HG03159 (cell line): ENCODE results near the gene SLC25A46.
"Not testable (repeated sequence)": the region's sequence is repeated elsewhere in the genome, so short reads cannot be mapped to it uniquely, and the experiment has no call there.

Source experiments
- ATAC-seq: cut with Tn5 transposase; IDR thresholded peaks from one replicate; pipeline ENCODE4 v1.9.1; 2021; ENCODE audit warnings: mild to moderate bottlenecking, moderate library complexity; ENCODE audit not compliant: unreplicated experiment

SLC25A46 gene

GRCh38 chr5:110754181-110754580, 15.4 kb downstream of the SLC25A46 start:
- ATAC-seq, result no peak

- ATAC-seq, result no peak
Measured at GRCh38 chr5:110757118-110757729, 18.4 kb downstream of the SLC25A46 start.

- no peak for ATAC-seq
Measured at GRCh38 chr5:110760158-110760557, 21.4 kb downstream of the SLC25A46 start.

- no peak for ATAC-seq
Measured at GRCh38 chr5:110768138-110768860, 29.5 kb downstream of the SLC25A46 start.

- ATAC-seq, result no peak
Measured at GRCh38 chr5:110769000-110769681, 30.3 kb downstream of the SLC25A46 start.

GRCh38 chr5:110770286-110770685, 31.5 kb downstream of the SLC25A46 start:
- no peak for ATAC-seq

- no peak for ATAC-seq
Measured at GRCh38 chr5:110784901-110785300, 46.1 kb downstream of the SLC25A46 start.

- no peak for ATAC-seq
Measured at GRCh38 chr5:110785356-110785755, 46.5 kb downstream of the SLC25A46 start.

GRCh38 chr5:110788006-110788405, 49.2 kb downstream of the SLC25A46 start:
- not testable (repeated sequence) for ATAC-seq

GRCh38 chr5:110790673-110791072, 51.9 kb downstream of the SLC25A46 start:
- no peak for ATAC-seq

- no peak for ATAC-seq
Measured at GRCh38 chr5:110802998-110803397, 64.2 kb downstream of the SLC25A46 start.

GRCh38 chr5:110803467-110804326, 64.9 kb downstream of the SLC25A46 start:
- no peak for ATAC-seq

GRCh38 chr5:110807169-110807568, 68.4 kb downstream of the SLC25A46 start:
- ATAC-seq, result no peak

GRCh38 chr5:110809006-110809405, 70.2 kb downstream of the SLC25A46 start:
- no peak for ATAC-seq
